Peyer's patch (tissue), 4 donors: ENCODE measurements around the gene NFIB.

ENCODE experiments used
- CTCF ChIP-seq, 6 experiments: fragments of 450-650 bp in 4 of 6; fragments of 200-600 bp in 2 of 6; sonication (generic) in 1 of 6; IDR thresholded peaks; one replicate each; pipeline ENCODE4 v1.5.1; 2017 to 2019; ENCODE audit warnings: antibody characterized with exemption in 6 of 6, mild to moderate bottlenecking in 3 of 6, moderate library complexity in 1 of 6
- POLR2A ChIP-seq, 2 donors: fragments of 450-650 bp; IDR thresholded peaks; one replicate each; pipeline ENCODE4 v1.5.1; 2017; ENCODE audit warnings: antibody characterized with exemption in 2 of 2, mild to moderate bottlenecking in 2 of 2, moderate library complexity in 2 of 2

GRCh38 chr9:14249527-14249926 lies 64.4 kb downstream of the NFIB start:
- TF ChIP-seq POLR2A (IDR thresholded peaks at IDR 0.05) (no peak), CTCF (IDR thresholded peaks at IDR 0.05) (no peak)
